OCI-LY7 (cell line): Measurements from ENCODE around the gene PSTPIP2. TPM values are rescaled to one million over a fixed set of nuclear protein-coding genes. Genes with fewer than 3 reads are reported as not detected.

Source experiments
- BruUV-seq: library from RNA; stranded (reverse); fragments of 400-500 nt; replicated peaks from 2 replicates; lab custom pipeline; 2021; lab: Mats Ljungman, UMichigan
- CTCF ChIA-PET: fragments of 300-600 bp; sonication (Branson Sonifier 250); formaldehyde crosslinking; loops from one replicate; lab custom pipeline; 2022; ENCODE audit warnings: antibody characterized with exemption; ENCODE audit not compliant: unreplicated experiment; lab: Charles Lee
- POLR2A ChIA-PET: fragments of 300-600 bp; sonication (Branson Sonifier 250); formaldehyde crosslinking; loops from one replicate; lab custom pipeline; 2022; ENCODE audit warnings: antibody characterized with exemption; lab: Charles Lee
- DNase-seq: peaks from one replicate; pipeline ENCODE4 v3.0.0-alpha.2; 2015; ENCODE audit warnings: low spot score
- H2AFZ ChIP-seq: fragments of 200-600 bp; sonication (generic), shearing (Covaris generic); 2 replicates; pipeline ENCODE4 v1.6.1; 2014; ENCODE audit warnings: mild to moderate bottlenecking, antibody characterized with exemption, low read length, moderate library complexity
- H3K27ac ChIP-seq: fragments of 200-600 bp; sonication (generic); 2 replicates; pipeline ENCODE4 v1.5.1; 2014; ENCODE audit warnings: mixed run types, low read depth, mild to moderate bottlenecking, moderate library complexity, low read length, inconsistent platforms; ENCODE audit not compliant: poor library complexity, severe bottlenecking
- H3K36me3 ChIP-seq: fragments of 200-600 bp; sonication (generic); 2 replicates; pipeline ENCODE4 v1.6.1; 2014; ENCODE audit warnings: mild to moderate bottlenecking, antibody characterized with exemption, low read length, moderate library complexity, mixed read lengths; ENCODE audit not compliant: insufficient read depth
- H3K4me1 ChIP-seq: fragments of 200-600 bp; sonication (generic); 2 replicates; pipeline ENCODE4 v1.5.1; 2014; ENCODE audit warnings: mild to moderate bottlenecking, low read length; ENCODE audit not compliant: insufficient read depth, poor library complexity, severe bottlenecking
- H3K4me2 ChIP-seq: fragments of 200-600 bp; sonication (generic); 2 replicates; pipeline ENCODE4 v1.6.1; 2014; ENCODE audit warnings: mild to moderate bottlenecking, low read length
- H3K4me3 ChIP-seq: fragments of 200-600 bp; sonication (generic); 2 replicates; pipeline ENCODE4 v1.5.1; 2014; ENCODE audit warnings: mild to moderate bottlenecking, low read depth, low read length; ENCODE audit not compliant: poor library complexity, severe bottlenecking
- H3K79me2 ChIP-seq: fragments of 200-600 bp; sonication (generic); 2 replicates; pipeline ENCODE4 v1.6.1; 2016; ENCODE audit warnings: low read depth, mild to moderate bottlenecking, low read length, moderate library complexity, mixed read lengths; ENCODE audit not compliant: insufficient read depth
- H3K9me2 ChIP-seq: fragments of 200-600 bp; sonication (generic); 2 replicates; pipeline ENCODE4 v1.6.1; 2016; ENCODE audit warnings: mild to moderate bottlenecking, low read length, mixed read lengths; ENCODE audit not compliant: insufficient read depth
- H3K9me3 ChIP-seq: fragments of 200-600 bp; sonication (generic); 2 replicates; pipeline ENCODE4 v1.6.1; 2014; ENCODE audit warnings: mild to moderate bottlenecking, mixed run types, low read length, mixed read lengths
- H4K20me1 ChIP-seq: fragments of 200-600 bp; sonication (generic); 2 replicates; pipeline ENCODE4 v1.6.1; 2014; ENCODE audit warnings: mild to moderate bottlenecking, antibody characterized with exemption, low read length, moderate library complexity, mixed read lengths; ENCODE audit not compliant: insufficient read depth
- CTCF ChIP-seq: fragments of 200-600 bp; sonication (generic); conservative IDR thresholded peaks from 2 replicates; pipeline ENCODE4 v1.5.1; 2014; ENCODE audit warnings: mild to moderate bottlenecking, antibody characterized with exemption, low read length, moderate library complexity, mixed read lengths
- EZH2phosphoT487 ChIP-seq: fragments of 200-600 bp; sonication (generic); IDR thresholded peaks from 2 replicates; pipeline ENCODE4 v1.6.1; 2018; ENCODE audit warnings: low read depth, borderline replicate concordance, mild to moderate bottlenecking, mixed run types, antibody characterized with exemption, low read length, moderate library complexity, mixed read lengths
- intact Hi-C: fragments of 100-400 bp; cut with micrococcal nuclease; formaldehyde crosslinking; loops from one replicate; pipeline ENCODE4 v1.10.0; 2022; ENCODE audit not compliant: unreplicated experiment
- total RNA-seq, 2 experiments: library from RNA; depleted of rRNA in 1 of 2; stranded (reverse); fragments of >200 nt in 1 of 2; shearing (Covaris generic) in 1 of 2; gene quantifications; 2 replicates each; pipeline ENCODE4 v1.2.3, GENCODE V29; 2014 to 2022

Gene PSTPIP2
- total RNA-seq, 2 experiments from 2014 or later = not detected

GRCh38 chr18:46013484-46014189 lies 58.4 kb downstream of the PSTPIP2 start:
- Histone ChIP-seq H3K9me2 (no peaks in the 10 kb centered on the region), H3K36me3 (no peaks in the 10 kb centered on the region), H4K20me1 (no peaks in the 10 kb centered on the region), H3K4me1 (peaks cover 14% of the 10 kb centered on the region), H3K4me3 (no peak overlapping the region), H3K4me2 (peak overlapping the region; percentile 44), H3K27ac (no peak overlapping the region), H3K79me2 (no peaks in the 10 kb centered on the region), H2AFZ (no peak overlapping the region), H3K9me3 (no peaks in the 10 kb centered on the region)
- BruUV-seq = no TSS peak
- DNase-seq = peak; percentile 27
- intact Hi-C loops = no loop called here
- TF ChIP-seq EZH2phosphoT487 (no peak), CTCF (no peak)
- ChIA-PET CTCF (no interaction called here), POLR2A (interaction anchor here (0.7 kb wide), 2 partner anchors 29 to 107 kb away, joined by 3 read pairs; no protein-coding TSS in a partner anchor)

DNA sequence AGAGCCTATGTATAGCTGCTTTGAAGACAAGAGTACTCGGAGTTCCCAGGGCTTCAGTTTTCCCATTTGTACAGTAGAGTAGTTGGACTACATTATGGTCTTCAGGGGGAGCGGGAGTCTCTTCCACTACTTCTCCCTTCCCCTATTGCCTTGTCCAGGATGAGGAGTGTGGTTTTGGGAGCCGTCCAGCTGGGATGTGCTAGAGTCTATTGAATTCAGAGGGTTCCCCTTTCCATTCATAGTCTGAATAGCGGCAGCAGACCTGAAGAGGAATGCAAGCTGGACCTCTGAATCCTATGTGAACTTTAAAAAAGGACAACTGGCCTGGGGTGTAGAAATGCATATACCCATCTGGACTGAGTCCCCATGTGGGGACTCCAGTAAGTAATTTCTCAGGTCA lies 61.4 kb downstream of the PSTPIP2 start:
- no TSS peak for BruUV-seq

More for the DNA sequence above, 61.4 kb downstream of the PSTPIP2 start:
- H2AFZ ChIP-seq = no peak overlapping the region
- no peaks in the 10 kb centered on the region for H3K79me2 ChIP-seq
- intact Hi-C loops = no loop called here
- no peak overlapping the region for H3K27ac ChIP-seq
- peaks cover 14% of the 10 kb centered on the region for H3K4me1 ChIP-seq
- H3K4me2 ChIP-seq = no peak overlapping the region
- ChIA-PET POLR2A (interaction anchor here (0.6 kb wide), 1 partner anchor 937 kb away, joined by 3 read pairs; no protein-coding TSS in a partner anchor), CTCF (no interaction called here)
- TF ChIP-seq EZH2phosphoT487 (no peak), CTCF (no peak)
- no peaks in the 10 kb centered on the region for H3K9me2 ChIP-seq
- H3K9me3 ChIP-seq = no peaks in the 10 kb centered on the region
- DNase-seq = no peak
- no peak overlapping the region for H3K4me3 ChIP-seq
- no peaks in the 10 kb centered on the region for H4K20me1 ChIP-seq
- H3K36me3 ChIP-seq = no peaks in the 10 kb centered on the region
